Measurements from ENCODE around the gene WRAP73.

- no peak for TF ChIP-seq CTCF (conservative IDR thresholded peaks at IDR 0.05; ENCODE audit: low read depth, low read length)
- TF ChIP-seq EZH2 (IDR thresholded peaks at IDR 0.05; ENCODE audit: borderline replicate concordance, low read depth, low read length, poor library complexity, severe bottlenecking), result no peak
Measured at GRCh38 chr1:3630161-3630611, 19.7 kb downstream of the WRAP73 start.
